Measurements from ENCODE around the gene ARFGAP3.

Gene ARFGAP3

GRCh38 chr22:42841444-42841843 is 15.6 kb downstream of the ARFGAP3 start:
- Histone ChIP-seq H2AFZ (ENCODE audit: low read length) (no peak overlapping the region), H3K36me3 (replicated peaks; ENCODE audit: insufficient read depth, low read length) (no peaks in the 10 kb centered on the region), H3K27ac (ENCODE audit: low read length) (no peak overlapping the region), H3K4me2 (ENCODE audit: low read depth, low read length) (no peak overlapping the region), H3K9me3 (replicated peaks; ENCODE audit: insufficient read depth, low read length) (no peaks in the 10 kb centered on the region), H3K27me3 (replicated peaks; ENCODE audit: insufficient read depth, low read length) (no peaks in the 10 kb centered on the region), H3K9me2 (replicated peaks; ENCODE audit: insufficient read depth, low read length) (no peaks in the 10 kb centered on the region), H3K4me1 (ENCODE audit: low read length) (no peaks in the 10 kb centered on the region), H4K20me1 (ENCODE audit: insufficient read depth, low read length) (no peaks in the 10 kb centered on the region), H3K4me3 (ENCODE audit: low read length) (no peak overlapping the region), H3K79me2 (ENCODE audit: low read length) (peaks cover 4% of the 10 kb centered on the region), H3K9ac (ENCODE audit: low read length) (no peak overlapping the region), H3F3A (ENCODE audit: insufficient read depth, low read length) (no peaks in the 10 kb centered on the region)
- no peak for DNase-seq
- TF ChIP-seq EZH2 (optimal IDR thresholded peaks at IDR 0.05; ENCODE audit: low read depth, low read length) (no peak), EZH2phosphoT487 (IDR thresholded peaks at IDR 0.05; ENCODE audit: low read length) (no peak), CTCF (IDR thresholded peaks at IDR 0.05; ENCODE audit: low read length) (no peak)

GRCh38 chr22:42837556-42837955 is 19.5 kb downstream of the ARFGAP3 start:
- H3K4me2 ChIP-seq (ENCODE audit: low read depth, low read length) = no peak overlapping the region
- H4K20me1 ChIP-seq (ENCODE audit: insufficient read depth, low read length) = no peaks in the 10 kb centered on the region
- H3K9me3 ChIP-seq (replicated peaks; ENCODE audit: insufficient read depth, low read length) = no peaks in the 10 kb centered on the region
- no peaks in the 10 kb centered on the region for H3K27me3 ChIP-seq (replicated peaks; ENCODE audit: insufficient read depth, low read length)
- H3K9ac ChIP-seq (ENCODE audit: low read length) = no peak overlapping the region
- H3K27ac ChIP-seq (ENCODE audit: low read length) = no peak overlapping the region
- TF ChIP-seq CTCF (IDR thresholded peaks at IDR 0.05; ENCODE audit: low read length) = no peak
- TF ChIP-seq EZH2phosphoT487 (IDR thresholded peaks at IDR 0.05; ENCODE audit: low read length) = no peak
- H3K4me3 ChIP-seq (ENCODE audit: low read length) = no peak overlapping the region
- H3K36me3 ChIP-seq (replicated peaks; ENCODE audit: insufficient read depth, low read length) = peaks cover 7% of the 10 kb centered on the region; the same call in 1 of the 2 replicates
- H3F3A ChIP-seq (ENCODE audit: insufficient read depth, low read length) = no peaks in the 10 kb centered on the region
- H2AFZ ChIP-seq (ENCODE audit: low read length) = no peak overlapping the region
- no peaks in the 10 kb centered on the region for H3K79me2 ChIP-seq (ENCODE audit: low read length)
- DNase-seq = no peak
- H3K4me1 ChIP-seq (ENCODE audit: low read length) = no peaks in the 10 kb centered on the region
- no peaks in the 10 kb centered on the region for H3K9me2 ChIP-seq (replicated peaks; ENCODE audit: insufficient read depth, low read length)

- no peaks in the 10 kb centered on the region for H3F3A ChIP-seq (ENCODE audit: insufficient read depth, low read length)
- no peaks in the 10 kb centered on the region for H3K27me3 ChIP-seq (replicated peaks; ENCODE audit: insufficient read depth, low read length)
- no peaks in the 10 kb centered on the region for H4K20me1 ChIP-seq (ENCODE audit: insufficient read depth, low read length)
- no peak overlapping the region for H3K4me3 ChIP-seq (ENCODE audit: low read length)
- H3K9me3 ChIP-seq (replicated peaks; ENCODE audit: insufficient read depth, low read length) = no peaks in the 10 kb centered on the region
- no peak overlapping the region for H3K27ac ChIP-seq (ENCODE audit: low read length)
- no peak for DNase-seq
- no peaks in the 10 kb centered on the region for H3K9me2 ChIP-seq (replicated peaks; ENCODE audit: insufficient read depth, low read length)
- TF ChIP-seq CTCF (IDR thresholded peaks at IDR 0.05; ENCODE audit: low read length) (no peak), EZH2 (optimal IDR thresholded peaks at IDR 0.05; ENCODE audit: low read depth, low read length) (no peak), EZH2phosphoT487 (IDR thresholded peaks at IDR 0.05; ENCODE audit: low read length) (no peak)
- H3K4me1 ChIP-seq (ENCODE audit: low read length) = no peaks in the 10 kb centered on the region
- no peak overlapping the region for H3K4me2 ChIP-seq (ENCODE audit: low read depth, low read length)
- no peaks in the 10 kb centered on the region for H3K79me2 ChIP-seq (ENCODE audit: low read length)
- no peak overlapping the region for H3K9ac ChIP-seq (ENCODE audit: low read length)
- H3K36me3 ChIP-seq (replicated peaks; ENCODE audit: insufficient read depth, low read length) = peaks cover 7% of the 10 kb centered on the region; the same call in 1 of the 2 replicates
- no peak overlapping the region for H2AFZ ChIP-seq (ENCODE audit: low read length)
Measured at GRCh38 chr22:42836026-42836425, 21.0 kb downstream of the ARFGAP3 start.

All from MM.1S (cell line).